Osteoblast (primary cell): Measurements from ENCODE around the gene TSSC4. TPM values are rescaled to one million over a fixed set of nuclear protein-coding genes. Genes with fewer than 3 reads are reported as not detected.

Source experiments
- DNase-seq: peaks from one replicate; pipeline ENCODE4 v3.0.0; 2011; ENCODE audit warnings: low spot score, mixed read lengths; ENCODE audit not compliant: insufficient read length; ENCODE audit errors: missing footprints
- H2AFZ ChIP-seq: 2 replicates; pipeline ENCODE4 v1.6.0; 2011; ENCODE audit warnings: mild to moderate bottlenecking, low read length
- H3K27ac ChIP-seq: 2 replicates; pipeline ENCODE4 v1.5.1; 2011; ENCODE audit warnings: mild to moderate bottlenecking, low read depth, low read length, moderate library complexity
- H3K27me3 ChIP-seq: 2 replicates; pipeline ENCODE4 v1.6.0; 2012; ENCODE audit warnings: mild to moderate bottlenecking, control low read depth, inconsistent platforms, low read length, moderate library complexity; ENCODE audit not compliant: insufficient read depth
- H3K36me3 ChIP-seq: 2 replicates; pipeline ENCODE4 v1.5.1; 2011; ENCODE audit warnings: mild to moderate bottlenecking, low read length, control low read depth, moderate library complexity; ENCODE audit not compliant: insufficient read depth
- H3K4me1 ChIP-seq: 2 replicates; pipeline ENCODE4 v1.5.1; 2011; ENCODE audit warnings: mild to moderate bottlenecking, low read length, control low read depth, moderate library complexity; ENCODE audit not compliant: insufficient read depth
- H3K4me2 ChIP-seq: 2 replicates; pipeline ENCODE4 v1.6.0; 2011; ENCODE audit warnings: mild to moderate bottlenecking, low read length; ENCODE audit not compliant: insufficient read depth
- H3K4me3 ChIP-seq: fragments of 200-600 bp; sonication (generic); 3 replicates; pipeline ENCODE4 v1.5.1; 2012; ENCODE audit warnings: mild to moderate bottlenecking, low read length, inconsistent platforms; ENCODE audit not compliant: insufficient read depth
- H3K79me2 ChIP-seq: 2 replicates; pipeline ENCODE4 v1.6.0; 2012; ENCODE audit warnings: mild to moderate bottlenecking, low read length, control low read depth, inconsistent platforms; ENCODE audit not compliant: insufficient read depth
- H3K9me3 ChIP-seq: 2 replicates; pipeline ENCODE4 v1.5.1; 2011; ENCODE audit warnings: low read depth, low read length, control low read depth
- H4K20me1 ChIP-seq: 2 replicates; pipeline ENCODE4 v1.6.0; 2012; ENCODE audit warnings: mild to moderate bottlenecking, low read length, control low read depth; ENCODE audit not compliant: insufficient read depth
- CTCF ChIP-seq: IDR thresholded peaks from 2 replicates; pipeline ENCODE4 v1.5.1; 2011; ENCODE audit warnings: mild to moderate bottlenecking, low read depth, low read length, moderate library complexity; ENCODE audit errors: extremely low read depth
- total RNA-seq: library from RNA; depleted of rRNA; stranded (reverse); fragments of >200 nt; gene quantifications from 2 replicates; pipeline ENCODE4 v1.2.3, GENCODE V29; 2012

The TSSC4 gene
- total RNA-seq, 1 donor: 46.7 TPM

GRCh38 chr11:2447951-2448650, 47.6 kb downstream of the TSSC4 start:
- Histone ChIP-seq H3K4me1 (no peaks in the 10 kb centered on the region), H4K20me1 (no peaks in the 10 kb centered on the region), H3K4me3 (no peak overlapping the region), H3K9me3 (no peaks in the 10 kb centered on the region), H3K4me2 (no peak overlapping the region), H2AFZ (no peak overlapping the region), H3K27me3 (peaks cover 17% of the 10 kb centered on the region), H3K36me3 (no peaks in the 10 kb centered on the region), H3K27ac (no peak overlapping the region), H3K79me2 (no peaks in the 10 kb centered on the region)
- DNase-seq: peak; percentile 86
- TF ChIP-seq CTCF: no peak

- no peaks in the 10 kb centered on the region for H3K4me1 ChIP-seq
- no peaks in the 10 kb centered on the region for H4K20me1 ChIP-seq
- H3K27ac ChIP-seq: no peak overlapping the region
- H3K27me3 ChIP-seq: peaks cover 12% of the 10 kb centered on the region
- peak; percentile 85 for DNase-seq
- no peak overlapping the region for H2AFZ ChIP-seq
- no peaks in the 10 kb centered on the region for H3K36me3 ChIP-seq
- TF ChIP-seq CTCF: no peak
- no peaks in the 10 kb centered on the region for H3K79me2 ChIP-seq
- H3K9me3 ChIP-seq: no peaks in the 10 kb centered on the region
- no peak overlapping the region for H3K4me3 ChIP-seq
- H3K4me2 ChIP-seq: no peak overlapping the region
Observed at GRCh38 chr11:2448661-2449547, 48.4 kb downstream of the TSSC4 start.

- H3K9me3 ChIP-seq: no peaks in the 10 kb centered on the region
- H3K4me1 ChIP-seq: no peaks in the 10 kb centered on the region
- no peak overlapping the region for H3K4me3 ChIP-seq
- H2AFZ ChIP-seq: no peak overlapping the region
- no peak overlapping the region for H3K27ac ChIP-seq
- no peaks in the 10 kb centered on the region for H4K20me1 ChIP-seq
- no peak overlapping the region for H3K4me2 ChIP-seq
- TF ChIP-seq CTCF: no peak
- no peaks in the 10 kb centered on the region for H3K79me2 ChIP-seq
- peaks cover 9% of the 10 kb centered on the region for H3K27me3 ChIP-seq
- DNase-seq: peak; percentile 82
- no peaks in the 10 kb centered on the region for H3K36me3 ChIP-seq
Observed at GRCh38 chr11:2449548-2450320, 49.2 kb downstream of the TSSC4 start.
